Measurements from ENCODE around the gene LSM12. TPM values are rescaled to one million over a fixed set of nuclear protein-coding genes. Genes with fewer than 3 reads are reported as not detected.
A peak's percentile ranks its signal among the peaks of the same experiment; 100 is the strongest.

LSM12 gene
- total RNA-seq, 8 experiments from 2014 or later = 31.4 to 74.8 (median 47.5) TPM

DNA sequence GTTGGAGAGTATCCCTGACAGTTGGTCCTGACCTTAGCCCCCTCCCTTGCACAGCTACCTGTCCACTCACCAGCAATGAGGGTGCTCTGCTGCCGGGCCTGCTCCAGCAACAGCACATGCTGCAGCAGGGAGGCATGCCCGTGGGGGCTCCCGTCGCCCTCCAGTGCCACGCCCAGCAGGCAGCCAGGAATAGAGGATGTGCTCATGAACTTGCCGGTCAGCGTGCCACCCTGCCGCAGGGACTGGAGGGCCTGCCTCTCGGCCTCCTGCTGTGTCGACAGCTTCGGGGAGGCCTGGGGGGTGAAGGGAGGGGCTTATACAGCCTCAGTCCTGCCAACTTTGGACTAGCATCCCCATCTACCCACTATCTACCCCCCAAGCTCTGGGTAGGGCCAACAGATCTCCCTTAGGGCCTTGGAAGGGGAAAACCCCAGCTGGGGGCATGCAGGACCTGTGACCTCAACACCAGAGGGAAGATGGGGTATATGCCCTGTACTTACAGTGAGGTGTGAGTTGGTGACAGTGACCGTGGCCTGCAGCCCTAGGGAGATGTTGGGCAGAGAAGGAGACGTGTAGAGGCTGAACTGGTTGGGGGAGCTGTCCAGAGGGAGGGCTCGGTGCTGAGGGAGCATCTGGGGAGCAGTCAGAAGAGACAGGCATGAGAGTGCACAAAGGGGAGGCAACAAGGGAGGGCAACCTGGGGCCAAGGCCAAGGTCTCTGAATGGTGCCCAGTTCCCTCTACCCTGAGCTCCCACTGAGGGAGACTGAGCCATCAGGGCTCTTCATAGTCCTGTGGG lies 24.9 kb upstream of the LSM12 start:
- H3K4me1 ChIP-seq (replicated peaks in 1 of 2) = peaks cover 20 to 25% of the 10 kb centered on the region in 2 donors
- H3K4me3 ChIP-seq = no peak overlapping the region
- ATAC-seq (replicated peaks in 6 of 8) = no peak
- in situ Hi-C loops (cut with MboI; ENCODE audit: low pct_unique_long_range_greater_than_20kb in 2 of 9, low sequenced_read_pairs in 9 of 9, unreplicated experiment in 9 of 9) = no loop called here
- H3K27ac ChIP-seq = no peak overlapping the region
- WGBS, 10 experiments = 40 to 100% (median 85%) methylated on average over 1 to 8 of the region's 14 CpGs; no CpG with 5 or more reads in 4 of the 10 experiments

DNA sequence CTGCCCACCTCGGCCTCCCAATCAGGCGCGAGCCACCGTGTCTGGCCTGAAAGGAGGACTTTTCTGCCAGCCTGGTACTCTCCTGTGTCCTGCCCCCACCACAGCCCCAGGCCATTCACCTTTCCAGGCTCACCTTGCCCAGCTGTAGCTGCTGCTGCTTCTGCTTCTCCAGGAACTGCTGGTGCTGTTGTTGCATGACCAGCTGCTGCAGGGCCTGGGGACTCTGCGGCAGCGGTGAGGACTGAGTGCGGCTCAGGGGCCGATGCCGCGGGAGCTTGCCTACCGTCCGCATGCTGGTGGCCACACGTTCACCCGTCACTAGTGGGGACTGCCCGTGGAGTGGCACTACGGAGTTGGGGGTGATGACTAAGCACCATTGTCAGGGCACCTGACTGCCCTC lies 21.8 kb upstream of the LSM12 start:
- Histone ChIP-seq H3K4me3 (no peak overlapping the region), H3K4me1 (replicated peaks in 1 of 2) (peaks cover 13 to 18% of the 10 kb centered on the region in 2 donors), H3K27ac (no peak overlapping the region)
- no peak for ATAC-seq (replicated peaks in 6 of 8)
- WGBS, 10 experiments = 94 to 100% (median 98%) methylated on average over 1 to 13 of the region's 16 CpGs; no CpG with 5 or more reads in 6 of the 10 experiments
- in situ Hi-C loops (cut with MboI; ENCODE audit: low pct_unique_long_range_greater_than_20kb in 2 of 9, low sequenced_read_pairs in 9 of 9, unreplicated experiment in 9 of 9) = no loop called here

- Histone ChIP-seq H3K4me3 (no peak overlapping the region), H3K4me1 (replicated peaks in 1 of 2) (peaks cover 13 to 18% of the 10 kb centered on the region in 2 donors), H3K27ac (peak overlapping the region; percentile 51 to 76)
- in situ Hi-C loops (cut with MboI; ENCODE audit: low pct_unique_long_range_greater_than_20kb in 2 of 9, low sequenced_read_pairs in 9 of 9, unreplicated experiment in 9 of 9) = no loop called here
- peak in 1 of 8 experiments; percentile 7 for ATAC-seq (replicated peaks in 6 of 8)
- 0% methylated on average over 1 of the region's 8 CpGs; no CpG with 5 or more reads in 8 of the 10 experiments for WGBS, 10 experiments
Measured at GRCh38 chr17:44087319-44087718, 20.8 kb upstream of the LSM12 start.

DNA sequence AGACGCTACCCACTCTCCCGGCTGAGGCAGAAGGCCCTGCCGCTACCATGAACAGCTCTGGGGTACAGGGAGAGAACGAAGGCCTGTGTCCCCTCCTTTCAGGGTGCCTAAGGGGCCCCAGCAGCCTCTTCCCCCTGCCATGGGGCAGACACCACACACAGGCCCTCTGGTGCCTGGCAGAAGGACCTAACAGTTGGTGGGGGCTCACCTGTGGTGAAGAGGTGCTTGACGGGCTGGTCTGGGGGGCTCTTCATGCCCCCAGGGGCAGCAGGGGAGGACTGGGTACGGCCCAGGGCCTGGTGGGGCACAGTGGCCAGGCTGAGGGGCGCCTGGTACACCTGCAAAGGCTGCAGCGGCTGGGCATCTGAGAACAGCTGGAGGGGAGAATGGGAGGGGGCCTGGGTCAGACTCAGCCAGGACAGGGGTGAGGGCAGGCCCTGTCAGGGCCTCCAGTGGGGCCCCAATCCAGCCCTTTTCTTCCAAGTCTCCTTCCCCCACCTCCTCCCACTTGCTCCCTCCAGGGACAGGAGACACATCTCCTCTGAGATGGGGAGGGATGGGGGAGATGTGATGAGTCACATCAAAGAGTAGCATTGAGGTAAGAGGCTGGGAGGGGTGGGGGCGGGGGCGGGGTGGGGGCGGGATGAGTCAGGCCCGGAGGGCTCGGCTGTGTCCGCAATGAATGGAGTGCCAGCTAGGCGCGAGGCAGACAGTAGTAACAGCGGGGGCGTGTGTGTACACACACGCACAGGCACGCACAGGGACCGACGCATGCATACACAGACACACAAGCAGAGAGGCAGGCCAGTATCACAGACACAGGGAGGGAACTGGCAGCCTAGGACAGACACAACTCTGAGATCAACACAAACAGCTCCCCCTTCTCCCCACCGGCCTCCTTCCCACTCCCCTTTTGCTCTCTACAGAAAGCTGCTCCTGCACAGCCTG lies 20.2 kb upstream of the LSM12 start:
- Histone ChIP-seq H3K4me3 (no peak overlapping the region), H3K4me1 (replicated peaks in 1 of 2) (peaks cover 13 to 18% of the 10 kb centered on the region in 2 donors), H3K27ac (peak overlapping the region; percentile 64 to 79)
- in situ Hi-C loops (cut with MboI; ENCODE audit: low pct_unique_long_range_greater_than_20kb in 2 of 9, low sequenced_read_pairs in 9 of 9, unreplicated experiment in 9 of 9) = no loop called here
- WGBS, 10 experiments = 60% methylated on average over 2 of the region's 23 CpGs; no CpG with 5 or more reads in 9 of the 10 experiments
- ATAC-seq (replicated peaks in 6 of 8) = peak; percentile 90 to 94 (median 94)

DNA sequence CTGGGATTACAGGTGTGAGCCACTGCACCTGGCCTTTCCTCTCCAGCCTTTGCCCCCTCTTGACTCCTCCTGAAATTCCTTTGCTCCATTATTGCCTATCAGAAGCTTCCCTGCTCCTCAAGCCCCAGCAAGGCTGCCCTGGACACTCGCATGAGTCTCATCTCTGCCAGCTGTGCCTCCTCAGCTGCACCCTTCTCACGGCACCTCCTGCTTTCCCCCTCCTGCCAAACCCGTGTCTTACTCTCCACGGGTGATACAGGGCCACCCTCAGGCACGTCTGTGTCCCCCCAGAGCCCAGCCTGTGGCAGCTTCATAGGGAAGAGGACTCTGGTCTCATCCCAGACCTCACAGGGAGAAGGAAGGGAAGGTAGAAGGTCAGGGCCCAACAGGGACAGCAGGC lies 19.4 kb upstream of the LSM12 start:
- peaks cover 13 to 22% of the 10 kb centered on the region in 2 donors for H3K4me1 ChIP-seq (replicated peaks in 1 of 2)
- H3K27ac ChIP-seq = peak overlapping the region; percentile 64 to 79
- WGBS, 10 experiments = 50 to 100% (median 90%) methylated on average over 1 to 2 of the region's 5 CpGs; no CpG with 5 or more reads in 5 of the 10 experiments
- in situ Hi-C loops (cut with MboI; ENCODE audit: low pct_unique_long_range_greater_than_20kb in 2 of 9, low sequenced_read_pairs in 9 of 9, unreplicated experiment in 9 of 9) = no loop called here
- H3K4me3 ChIP-seq = no peak overlapping the region
- ATAC-seq (replicated peaks in 6 of 8) = no peak

DNA sequence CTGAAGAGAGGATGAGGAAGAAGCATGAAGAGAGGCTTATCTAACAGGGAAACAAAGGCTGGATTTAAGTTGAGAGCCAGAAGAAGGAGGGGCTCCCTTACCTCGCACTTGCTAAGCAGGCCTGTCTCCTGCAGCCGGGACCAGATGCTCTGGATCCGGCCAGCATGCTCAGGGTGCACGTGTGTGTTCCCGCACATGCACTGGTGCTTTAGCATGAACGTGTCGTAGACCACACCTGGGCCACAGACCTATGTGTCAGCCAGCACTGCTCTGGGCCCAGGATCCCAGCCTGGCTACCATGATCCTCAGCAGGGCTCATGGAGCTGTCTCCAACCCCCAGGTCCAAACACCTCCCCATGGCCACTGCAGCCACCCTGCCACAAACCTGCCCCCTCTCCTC lies 18.4 kb upstream of the LSM12 start:
- in situ Hi-C loops (cut with MboI; ENCODE audit: low pct_unique_long_range_greater_than_20kb in 2 of 9, low sequenced_read_pairs in 9 of 9, unreplicated experiment in 9 of 9) = no loop called here
- H3K4me1 ChIP-seq (replicated peaks in 1 of 2) = peaks cover 13 to 26% of the 10 kb centered on the region in 2 donors
- WGBS, 10 experiments = 87 to 100% (median 90%) methylated on average over 2 to 6 of the region's 7 CpGs; no CpG with 5 or more reads in 4 of the 10 experiments
- no peak overlapping the region for H3K4me3 ChIP-seq
- no peak for ATAC-seq (replicated peaks in 6 of 8)
- H3K27ac ChIP-seq = no peak overlapping the region

GRCh38 chr17:44084131-44084538 lies 17.7 kb upstream of the LSM12 start:
- no peak for ATAC-seq (replicated peaks in 6 of 8)
- WGBS, 10 experiments = 60 to 71% methylated on average over 1 to 4 of the region's 10 CpGs; no CpG with 5 or more reads in 8 of the 10 experiments
- H3K27ac ChIP-seq = no peak overlapping the region
- peaks cover 13 to 26% of the 10 kb centered on the region in 2 donors for H3K4me1 ChIP-seq (replicated peaks in 1 of 2)
- no peak overlapping the region for H3K4me3 ChIP-seq
- in situ Hi-C loops (cut with MboI; ENCODE audit: low pct_unique_long_range_greater_than_20kb in 2 of 9, low sequenced_read_pairs in 9 of 9, unreplicated experiment in 9 of 9) = no loop called here

DNA sequence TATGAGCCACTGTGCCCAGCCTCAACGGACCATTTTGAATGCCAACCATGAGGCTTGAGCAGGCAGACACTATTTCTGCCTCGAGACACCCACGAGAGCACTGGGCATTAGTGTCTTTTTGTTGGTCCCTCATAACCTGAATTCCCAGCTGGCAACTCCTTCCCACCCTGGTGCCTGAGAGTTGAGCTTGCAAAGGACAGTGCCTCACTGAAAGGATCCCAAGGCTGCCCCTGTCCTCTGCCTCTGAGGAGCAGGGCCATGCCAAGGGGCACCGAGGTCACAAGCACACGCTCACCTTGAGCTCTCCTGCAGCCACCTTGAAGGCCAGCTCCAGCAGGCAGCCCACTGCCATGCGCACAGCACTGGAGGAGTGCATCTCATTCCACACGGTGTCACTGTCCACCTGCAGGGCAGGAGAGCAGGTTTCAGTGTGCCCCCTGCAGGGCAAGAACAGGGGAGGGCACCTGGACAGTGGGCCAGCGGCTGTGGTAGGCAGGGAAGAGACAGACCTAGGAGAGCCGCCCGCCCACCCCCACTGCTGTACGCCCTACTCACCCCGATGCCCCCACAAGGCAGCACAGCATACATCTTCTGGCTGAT lies 16.9 kb upstream of the LSM12 start:
- H3K27ac ChIP-seq = no peak overlapping the region
- 67 to 100% (median 86%) methylated on average over 1 to 4 of the region's 12 CpGs; no CpG with 5 or more reads in 4 of the 10 experiments for WGBS, 10 experiments
- peaks cover 13 to 26% of the 10 kb centered on the region in 2 donors for H3K4me1 ChIP-seq (replicated peaks in 1 of 2)
- in situ Hi-C loops (cut with MboI; ENCODE audit: low pct_unique_long_range_greater_than_20kb in 2 of 9, low sequenced_read_pairs in 9 of 9, unreplicated experiment in 9 of 9) = no loop called here
- H3K4me3 ChIP-seq = no peak overlapping the region
- peak in 1 of 8 experiments; percentile 39 for ATAC-seq (replicated peaks in 6 of 8)

DNA sequence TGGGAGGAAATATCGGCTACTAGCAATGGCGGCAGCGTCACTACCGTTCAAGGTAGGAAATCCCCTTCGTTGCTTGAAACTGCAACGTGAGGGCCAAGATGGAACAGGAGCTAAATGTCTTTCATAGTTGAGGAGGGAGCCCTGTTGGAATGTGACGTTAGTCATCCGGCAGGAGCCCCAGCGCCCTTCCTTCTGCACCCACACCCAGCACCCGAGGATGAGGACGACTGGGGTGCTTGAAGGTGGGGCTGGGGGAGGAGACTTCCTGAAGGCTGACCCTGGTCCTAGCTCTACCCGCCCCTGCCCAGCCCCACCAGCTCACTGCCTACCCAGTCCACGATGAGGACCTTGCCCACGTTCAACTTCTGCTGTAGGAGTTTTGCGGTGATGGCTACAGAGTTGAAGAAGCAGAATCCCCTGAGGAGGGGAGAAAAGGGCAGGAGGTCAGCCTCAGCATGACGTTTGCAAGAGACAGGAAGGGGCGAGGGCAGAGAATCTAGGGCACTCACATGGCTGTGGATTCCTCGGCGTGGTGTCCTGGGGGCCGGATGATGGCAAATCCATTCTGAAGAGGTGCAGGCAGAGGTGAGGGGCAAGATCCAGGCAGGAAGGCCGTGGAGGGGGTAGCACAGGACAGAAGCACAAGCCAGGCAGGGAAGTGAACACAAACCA lies 15.9 kb upstream of the LSM12 start:
- H3K4me1 ChIP-seq (replicated peaks in 1 of 2) = peaks cover 8 to 20% of the 10 kb centered on the region in 2 donors
- H3K27ac ChIP-seq = no peak overlapping the region
- no peak overlapping the region for H3K4me3 ChIP-seq
- ATAC-seq (replicated peaks in 6 of 8) = no peak
- WGBS, 10 experiments = 50 to 96% (median 83%) methylated on average over 2 to 7 of the region's 21 CpGs; no CpG with 5 or more reads in 3 of the 10 experiments
- in situ Hi-C loops (cut with MboI; ENCODE audit: low pct_unique_long_range_greater_than_20kb in 2 of 9, low sequenced_read_pairs in 9 of 9, unreplicated experiment in 9 of 9) = no loop called here

DNA sequence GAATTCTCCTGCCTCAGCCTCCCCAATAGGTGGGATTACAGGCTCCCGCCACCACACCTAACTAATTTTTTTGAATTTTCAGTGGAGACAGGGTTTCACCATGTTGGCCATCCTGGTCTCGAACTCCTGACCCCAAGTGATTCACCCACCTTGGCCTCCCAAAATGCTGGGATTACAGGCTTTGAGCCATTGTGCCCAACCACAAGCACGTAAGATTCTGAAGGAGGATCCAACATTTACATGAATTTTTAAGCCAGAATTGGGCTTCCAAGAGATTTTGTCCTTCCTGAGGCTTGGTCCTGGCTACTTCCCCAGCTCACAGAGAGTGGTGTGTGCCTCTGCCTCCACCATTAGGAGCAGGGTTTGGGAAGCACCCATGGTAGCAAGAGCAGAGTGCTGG lies 15.2 kb upstream of the LSM12 start:
- in situ Hi-C loops (cut with MboI; ENCODE audit: low pct_unique_long_range_greater_than_20kb in 2 of 9, low sequenced_read_pairs in 9 of 9, unreplicated experiment in 9 of 9) = no loop called here
- ATAC-seq (replicated peaks in 6 of 8) = no peak
- peaks cover 5 to 16% of the 10 kb centered on the region in 2 donors for H3K4me1 ChIP-seq (replicated peaks in 1 of 2)
- H3K27ac ChIP-seq = no peak overlapping the region
- H3K4me3 ChIP-seq = no peak overlapping the region
- WGBS, 10 experiments = 100% methylated on average over 1 to 3 of the region's 3 CpGs; no CpG with 5 or more reads in 6 of the 10 experiments

- in situ Hi-C loops (cut with MboI; ENCODE audit: low pct_unique_long_range_greater_than_20kb in 2 of 9, low sequenced_read_pairs in 9 of 9, unreplicated experiment in 9 of 9) = no loop called here
- no peak overlapping the region for H3K4me3 ChIP-seq
- peaks cover 0 to 9% of the 10 kb centered on the region in 2 donors for H3K4me1 ChIP-seq (replicated peaks in 1 of 2)
- peak in 3 of 8 experiments; percentile 8 to 27 (median 9) for ATAC-seq (replicated peaks in 6 of 8)
- H3K27ac ChIP-seq = peak overlapping the region in 1 of 2 donors; percentile 27
- WGBS, 10 experiments = 0 to 100% (median 83%) methylated on average over 1 to 8 of the region's 18 CpGs; no CpG with 5 or more reads in 3 of the 10 experiments
Measured at GRCh38 chr17:44079877-44080821, 13.7 kb upstream of the LSM12 start.
